Measurements from ENCODE around the gene MAP3K2.

Gene MAP3K2

GRCh38 chr2:127384529-127384928, 3.2 kb downstream of the MAP3K2 start:
- Histone ChIP-seq H3F3A (ENCODE audit: control insufficient read depth, insufficient read depth) (peaks cover 12% of the 10 kb centered on the region), H3K4me2 (ENCODE audit: low read length) (no peak overlapping the region), H3K79me2 (ENCODE audit: control insufficient read depth, low read length) (peaks cover 78% of the 10 kb centered on the region), H3K36me3 (ENCODE audit: control insufficient read depth, low read length) (peaks cover 7% of the 10 kb centered on the region), H3K9me3 (ENCODE audit: control insufficient read depth, insufficient read depth, low read length) (no peaks in the 10 kb centered on the region), H3K4me1 (ENCODE audit: control insufficient read depth, low read length) (peaks cover 33% of the 10 kb centered on the region), H3K27me3 (ENCODE audit: control insufficient read depth, low read length) (no peaks in the 10 kb centered on the region), H3K9me2 (replicated peaks; ENCODE audit: control insufficient read depth, low read length) (no peaks in the 10 kb centered on the region), H3K4me3 (ENCODE audit: low read length) (no peak overlapping the region), H3K27ac (ENCODE audit: low read depth, low read length) (no peak overlapping the region), H4K20me1 (ENCODE audit: control insufficient read depth, insufficient read depth, low read depth, low read length) (peaks cover 11% of the 10 kb centered on the region)
- TF ChIP-seq EZH2phosphoT487 (IDR thresholded peaks at IDR 0.05; ENCODE audit: borderline replicate concordance, low read length) (no peak), CTCF (IDR thresholded peaks at IDR 0.05; ENCODE audit: low read depth, low read length, poor library complexity, severe bottlenecking) (no peak)

- Histone ChIP-seq H3K9me3 (ENCODE audit: control insufficient read depth, insufficient read depth, low read length) (peaks cover 2% of the 10 kb centered on the region; the same call in 1 of the 2 replicates), H3K27me3 (ENCODE audit: control insufficient read depth, low read length) (no peaks in the 10 kb centered on the region), H4K20me1 (ENCODE audit: control insufficient read depth, insufficient read depth, low read depth, low read length) (peaks cover 11% of the 10 kb centered on the region), H3K4me3 (ENCODE audit: low read length) (no peak overlapping the region), H3K4me1 (ENCODE audit: control insufficient read depth, low read length) (peaks cover 18% of the 10 kb centered on the region), H3K9me2 (replicated peaks; ENCODE audit: control insufficient read depth, low read length) (no peaks in the 10 kb centered on the region), H3K79me2 (ENCODE audit: control insufficient read depth, low read length) (peaks cover 94% of the 10 kb centered on the region), H3K4me2 (ENCODE audit: low read length) (no peak overlapping the region), H3F3A (ENCODE audit: control insufficient read depth, insufficient read depth) (0 out of 2 replicates have a peak, but pooled peaks cover 3% of the 10 kb centered on the region), H3K36me3 (ENCODE audit: control insufficient read depth, low read length) (peaks cover 7% of the 10 kb centered on the region), H3K27ac (ENCODE audit: low read depth, low read length) (no peak overlapping the region)
- TF ChIP-seq EZH2phosphoT487 (IDR thresholded peaks at IDR 0.05; ENCODE audit: borderline replicate concordance, low read length) (no peak), CTCF (IDR thresholded peaks at IDR 0.05; ENCODE audit: low read depth, low read length, poor library complexity, severe bottlenecking) (no peak)
Observed at GRCh38 chr2:127382831-127383230, 4.9 kb downstream of the MAP3K2 start.

- no peaks in the 10 kb centered on the region for H3K27me3 ChIP-seq (ENCODE audit: control insufficient read depth, low read length)
- peaks cover 13% of the 10 kb centered on the region for H3K36me3 ChIP-seq (ENCODE audit: control insufficient read depth, low read length)
- H3K9me3 ChIP-seq (ENCODE audit: control insufficient read depth, insufficient read depth, low read length): peaks cover 5% of the 10 kb centered on the region; the same call in 1 of the 2 replicates
- H3K4me3 ChIP-seq (ENCODE audit: low read length): no peak overlapping the region
- H3K4me2 ChIP-seq (ENCODE audit: low read length): no peak overlapping the region
- 0 out of 2 replicates have a peak, but pooled peaks cover 1% of the 10 kb centered on the region for H3F3A ChIP-seq (ENCODE audit: control insufficient read depth, insufficient read depth)
- peaks cover 9% of the 10 kb centered on the region for H4K20me1 ChIP-seq (ENCODE audit: control insufficient read depth, insufficient read depth, low read depth, low read length)
- TF ChIP-seq CTCF (IDR thresholded peaks at IDR 0.05; ENCODE audit: low read depth, low read length, poor library complexity, severe bottlenecking) (no peak), EZH2phosphoT487 (IDR thresholded peaks at IDR 0.05; ENCODE audit: borderline replicate concordance, low read length) (no peak)
- peaks cover 17% of the 10 kb centered on the region for H3K4me1 ChIP-seq (ENCODE audit: control insufficient read depth, low read length)
- no peaks in the 10 kb centered on the region for H3K9me2 ChIP-seq (replicated peaks; ENCODE audit: control insufficient read depth, low read length)
- peaks cover 97% of the 10 kb centered on the region for H3K79me2 ChIP-seq (ENCODE audit: control insufficient read depth, low read length)
- H3K27ac ChIP-seq (ENCODE audit: low read depth, low read length): no peak overlapping the region
Observed at GRCh38 chr2:127381762-127382161, 6.0 kb downstream of the MAP3K2 start.
